ENCODE data around the gene WDR5. TPM values are rescaled to one million over a fixed set of nuclear protein-coding genes. Genes with fewer than 3 reads are reported as not detected.
"Not testable (repeated sequence)": the region's sequence is repeated elsewhere in the genome, so short reads cannot be mapped to it uniquely, and the experiment has no call there.

The WDR5 gene
- 48.0 TPM for polyA plus RNA-seq (2012; ENCODE audit: insufficient read depth, insufficient read length, low read depth)

DNA sequence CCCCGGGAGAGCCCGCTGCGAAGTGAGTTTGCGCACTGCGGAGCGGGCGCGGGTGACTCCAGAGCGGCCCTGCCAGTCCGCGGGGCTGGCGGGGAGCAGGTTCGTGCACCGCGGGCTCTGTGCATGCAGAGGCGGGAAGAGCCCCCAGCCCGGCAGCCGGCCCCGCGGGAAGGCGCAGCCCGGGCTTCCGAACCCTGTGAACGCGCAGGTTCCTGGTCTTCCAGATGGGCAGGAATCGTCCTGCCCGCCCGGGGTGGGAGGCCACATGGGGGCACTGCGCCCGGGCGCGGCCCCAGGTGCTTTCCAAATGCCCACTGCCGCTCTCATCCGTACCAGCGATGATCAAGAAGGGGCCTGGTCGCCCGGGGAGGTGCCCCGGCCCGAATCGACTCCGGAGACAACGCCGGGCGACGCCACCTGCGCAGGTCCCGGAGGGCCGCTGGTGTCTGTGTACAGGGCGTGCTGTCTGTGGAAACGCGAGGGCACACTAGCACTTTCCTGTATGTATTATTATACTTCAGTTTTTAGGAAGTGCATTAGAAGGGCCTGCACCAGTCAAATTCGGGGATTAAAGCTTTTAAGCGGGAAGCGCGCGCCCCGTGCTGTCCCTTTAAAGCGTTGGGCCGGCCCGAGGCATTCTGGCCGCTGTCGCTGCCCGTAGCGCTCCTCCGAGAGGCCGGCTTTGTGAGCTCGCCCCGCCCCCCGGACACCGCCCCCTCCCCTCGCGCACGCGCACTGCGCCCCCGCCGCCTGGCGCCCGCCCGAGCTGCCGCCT lies at the start of gene WDR5:
TSS of gene WDR5 (plus strand) at position 740 of the 775 bp plus-strand sequence. CDS start 3,796 bp downstream, outside the sequence.
- H3K4me3 ChIP-seq (ENCODE audit: low read depth, low read length), result peak within 1 kb of the TSS; percentile 95
- H3K36me3 ChIP-seq, result peaks cover 16% of the 10 kb centered on the region
- TF ChIP-seq, protein P1, sequence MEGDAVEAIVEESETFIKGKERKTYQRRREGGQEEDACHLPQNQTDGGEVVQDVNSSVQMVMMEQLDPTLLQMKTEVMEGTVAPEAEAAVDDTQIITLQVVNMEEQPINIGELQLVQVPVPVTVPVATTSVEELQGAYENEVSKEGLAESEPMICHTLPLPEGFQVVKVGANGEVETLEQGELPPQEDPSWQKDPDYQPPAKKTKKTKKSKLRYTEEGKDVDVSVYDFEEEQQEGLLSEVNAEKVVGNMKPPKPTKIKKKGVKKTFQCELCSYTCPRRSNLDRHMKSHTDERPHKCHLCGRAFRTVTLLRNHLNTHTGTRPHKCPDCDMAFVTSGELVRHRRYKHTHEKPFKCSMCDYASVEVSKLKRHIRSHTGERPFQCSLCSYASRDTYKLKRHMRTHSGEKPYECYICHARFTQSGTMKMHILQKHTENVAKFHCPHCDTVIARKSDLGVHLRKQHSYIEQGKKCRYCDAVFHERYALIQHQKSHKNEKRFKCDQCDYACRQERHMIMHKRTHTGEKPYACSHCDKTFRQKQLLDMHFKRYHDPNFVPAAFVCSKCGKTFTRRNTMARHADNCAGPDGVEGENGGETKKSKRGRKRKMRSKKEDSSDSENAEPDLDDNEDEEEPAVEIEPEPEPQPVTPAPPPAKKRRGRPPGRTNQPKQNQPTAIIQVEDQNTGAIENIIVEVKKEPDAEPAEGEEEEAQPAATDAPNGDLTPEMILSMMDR (IDR thresholded peaks at IDR 0.05; ENCODE audit: low read depth, low read length), result peak; percentile 30; the same call in 1 of the 2 replicates
- H3K9me3 ChIP-seq, result no peaks in the 10 kb centered on the region
- peak; percentile 95 for DNase-seq
- no peaks in the 10 kb centered on the region; the same call in 1 of the 2 replicates for H3K4me1 ChIP-seq
- H3K27me3 ChIP-seq, result no peaks in the 10 kb centered on the region

DNA sequence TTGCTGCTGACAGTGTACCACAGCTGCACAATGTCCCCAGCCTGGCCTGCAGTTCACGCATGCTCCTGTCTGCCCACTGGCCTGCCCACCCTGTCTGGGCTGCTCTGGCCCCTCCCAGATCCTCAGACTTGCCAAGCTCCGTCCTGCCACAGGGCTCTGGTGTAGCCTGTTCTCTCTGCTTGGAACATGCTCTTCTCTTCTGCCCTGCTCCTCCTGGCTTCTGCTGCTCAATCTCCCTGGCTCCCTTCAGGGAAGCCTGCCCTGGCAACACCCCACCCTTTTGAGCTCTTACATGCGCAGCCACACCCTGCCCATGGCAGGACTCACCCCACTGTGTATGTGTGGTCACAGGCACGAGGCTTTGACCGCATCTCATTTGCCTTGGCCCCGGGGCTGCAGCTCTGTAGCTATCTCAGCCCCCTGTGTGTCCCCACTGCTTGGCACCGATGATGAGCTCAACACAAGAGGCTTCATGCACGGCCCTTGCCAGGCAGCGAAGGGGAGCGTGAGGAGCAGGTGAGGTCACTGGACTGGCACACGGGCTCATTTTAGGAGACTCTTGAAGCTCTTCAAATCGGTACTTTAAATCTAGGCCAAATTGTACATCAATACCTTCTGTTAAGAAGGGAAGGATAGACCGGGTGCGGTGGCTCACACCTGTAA lies 47.7 kb upstream of the WDR5 start:
- DNase-seq, result no peak
- no peaks in the 10 kb centered on the region for H3K4me1 ChIP-seq
- no peaks in the 10 kb centered on the region for H3K36me3 ChIP-seq
- TF ChIP-seq, protein P1 (IDR thresholded peaks at IDR 0.05; ENCODE audit: low read depth, low read length), result no peak
- no peak overlapping the region for H3K4me3 ChIP-seq (ENCODE audit: low read depth, low read length)
- H3K9me3 ChIP-seq, result no peaks in the 10 kb centered on the region
- peaks cover 3% of the 10 kb centered on the region; the same call in 1 of the 2 replicates for H3K27me3 ChIP-seq

DNA sequence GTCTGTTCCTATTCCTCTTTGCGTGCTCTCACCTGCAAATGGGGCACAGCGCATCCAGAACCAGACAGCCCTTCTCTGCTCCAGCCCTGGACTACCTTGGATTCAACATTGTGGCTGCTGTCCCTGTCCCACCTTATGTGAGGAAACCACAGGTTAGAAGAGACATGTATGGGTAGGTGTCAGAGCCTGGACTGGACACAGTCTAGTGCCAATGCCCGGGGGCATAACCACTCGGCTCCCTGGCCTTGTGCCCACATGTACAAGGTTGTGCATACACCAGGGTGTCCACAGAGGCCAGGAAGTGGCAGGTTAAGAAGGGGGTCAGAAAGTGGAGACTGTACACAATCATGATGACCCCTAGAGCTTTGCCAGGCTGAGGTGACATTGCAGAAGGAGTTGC lies 45.9 kb upstream of the WDR5 start:
- no peaks in the 10 kb centered on the region for H3K36me3 ChIP-seq

DNA sequence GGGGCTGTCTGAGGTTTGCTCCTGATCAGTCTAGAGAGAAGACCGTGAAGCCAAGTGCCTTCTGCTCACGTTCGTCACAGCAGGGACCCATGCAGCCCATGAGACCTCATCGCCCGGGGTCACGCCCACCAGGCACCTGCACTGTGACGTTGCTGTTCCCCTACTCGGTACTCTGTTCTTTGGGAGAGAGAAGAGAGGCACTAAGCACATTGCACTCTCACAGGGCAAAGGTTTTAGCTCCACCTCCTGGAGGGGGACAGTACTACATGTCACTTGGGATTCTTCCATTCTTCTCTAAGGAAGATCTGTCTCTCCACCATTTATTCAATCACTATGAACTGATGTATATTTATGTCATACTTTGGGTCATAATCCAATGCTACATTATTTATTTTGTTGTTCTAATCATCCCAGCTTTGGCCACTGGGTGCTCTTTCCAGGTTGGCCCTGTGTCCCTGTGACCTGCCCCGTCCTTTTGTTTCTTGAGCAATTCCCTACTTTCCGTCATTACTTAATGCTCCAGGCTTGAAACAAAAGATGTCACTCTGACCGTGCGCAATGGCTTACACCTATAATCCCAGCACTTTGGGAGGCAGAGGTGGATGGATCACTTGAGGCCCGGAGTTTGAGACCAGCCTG lies 36.6 kb upstream of the WDR5 start:
- H3K36me3 ChIP-seq, result no peaks in the 10 kb centered on the region
- DNase-seq, result peak; percentile 37
- H3K4me3 ChIP-seq (ENCODE audit: low read depth, low read length), result no peak overlapping the region
- no peaks in the 10 kb centered on the region for H3K4me1 ChIP-seq
- H3K9me3 ChIP-seq, result no peaks in the 10 kb centered on the region
- TF ChIP-seq, protein P1 (IDR thresholded peaks at IDR 0.05; ENCODE audit: low read depth, low read length), result peak; percentile 90
- H3K27me3 ChIP-seq, result peaks cover 9% of the 10 kb centered on the region

More for the DNA sequence above, 45.9 kb upstream of the WDR5 start:
- TF ChIP-seq, protein P1 (IDR thresholded peaks at IDR 0.05; ENCODE audit: low read depth, low read length), result no peak
- Histone ChIP-seq H3K4me3 (ENCODE audit: low read depth, low read length) (no peak overlapping the region), H3K9me3 (no peaks in the 10 kb centered on the region), H3K27me3 (no peaks in the 10 kb centered on the region; the same call in 1 of the 2 replicates), H3K4me1 (no peaks in the 10 kb centered on the region)
- no peak for DNase-seq

DNA sequence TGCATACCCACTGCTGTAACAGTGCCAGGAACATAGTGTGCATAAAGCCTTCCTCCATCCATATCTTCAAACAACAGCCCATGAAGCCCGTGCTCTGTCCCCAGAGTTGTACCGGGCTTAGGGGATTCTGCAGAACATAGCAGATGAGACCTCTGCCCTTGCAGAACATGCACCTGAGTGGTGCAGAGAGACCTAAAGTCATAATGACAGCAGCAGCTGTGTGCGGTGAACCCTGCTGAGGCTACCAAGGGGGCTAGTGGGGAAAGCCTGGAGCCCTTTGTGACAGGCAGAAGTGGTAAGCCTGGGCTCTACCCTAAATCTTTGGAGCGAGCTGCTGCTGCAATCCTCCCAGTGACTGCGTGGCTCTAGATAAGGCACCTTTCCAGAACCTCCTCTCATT lies 35.8 kb upstream of the WDR5 start:
- DNase-seq, result no peak
- Histone ChIP-seq H3K4me1 (no peaks in the 10 kb centered on the region), H3K36me3 (no peaks in the 10 kb centered on the region), H3K4me3 (ENCODE audit: low read depth, low read length) (no peak overlapping the region), H3K9me3 (no peaks in the 10 kb centered on the region), H3K27me3 (peaks cover 9% of the 10 kb centered on the region; the same call in 1 of the 2 replicates)
- TF ChIP-seq, protein P1 (IDR thresholded peaks at IDR 0.05; ENCODE audit: low read depth, low read length), result no peak

DNA sequence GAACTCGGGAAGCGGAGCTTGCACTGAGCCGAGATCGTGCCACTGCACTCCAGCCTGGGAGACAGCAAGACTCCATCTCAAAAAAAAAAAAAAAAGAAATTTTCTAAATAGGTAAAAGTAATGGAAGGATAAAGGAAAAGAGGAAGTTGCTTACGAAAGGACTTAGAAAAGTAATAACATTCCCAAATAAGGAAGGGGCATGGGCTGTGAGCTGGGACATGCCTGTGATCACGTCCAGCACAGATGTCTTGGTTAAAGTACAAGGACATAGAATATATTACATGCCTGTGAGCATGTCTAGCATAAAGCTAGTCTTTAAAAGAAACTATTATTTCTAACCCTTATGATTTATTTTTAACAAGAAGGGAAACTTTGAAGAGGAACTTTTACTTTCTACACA lies 34.7 kb upstream of the WDR5 start:
- not testable (repeated sequence) for H3K4me3 ChIP-seq (ENCODE audit: low read depth, low read length); H3K4me1 ChIP-seq; H3K27me3 ChIP-seq; H3K36me3 ChIP-seq; DNase-seq; H3K9me3 ChIP-seq
